Nephron (organoid): ENCODE measurements around the gene TDRD10.

Source experiments
- H3K27ac Mint-ChIP-seq, 3 experiments: 2 replicates each; pipeline ENCODE4 v1.8.0; 2020; ENCODE audit warnings: mixed read lengths in 3 of 3, mild to moderate bottlenecking in 2 of 3, moderate library complexity in 1 of 3
- H3K27me3 Mint-ChIP-seq: 2 replicates; pipeline ENCODE4 v1.8.0; 2021; ENCODE audit warnings: low read depth, mild to moderate bottlenecking, moderate library complexity, mixed read lengths
- H3K36me3 Mint-ChIP-seq: 2 replicates; pipeline ENCODE4 v1.8.0; 2020; ENCODE audit warnings: low read depth, mixed read lengths
- H3K4me1 Mint-ChIP-seq: 2 replicates; pipeline ENCODE4 v1.8.0; 2020; ENCODE audit warnings: mixed read lengths
- H3K4me3 Mint-ChIP-seq, 3 experiments: 2 replicates each; pipeline ENCODE4 v1.8.0; 2020; ENCODE audit warnings: mild to moderate bottlenecking in 3 of 3, mixed read lengths in 3 of 3, moderate library complexity in 2 of 3
- H3K9me3 Mint-ChIP-seq: 2 replicates; pipeline ENCODE4 v1.8.0; 2020; ENCODE audit warnings: mixed read lengths
- TF ChIP-seq, protein P1 (sequence below), 3 experiments: fragments of 200-600 bp; sonication (generic); IDR thresholded peaks; one replicate each; pipeline ENCODE4 v1.5.0; 2021; ENCODE audit warnings: antibody characterized with exemption in 3 of 3; ENCODE audit not compliant: unreplicated experiment in 3 of 3

TDRD10 gene

DNA sequence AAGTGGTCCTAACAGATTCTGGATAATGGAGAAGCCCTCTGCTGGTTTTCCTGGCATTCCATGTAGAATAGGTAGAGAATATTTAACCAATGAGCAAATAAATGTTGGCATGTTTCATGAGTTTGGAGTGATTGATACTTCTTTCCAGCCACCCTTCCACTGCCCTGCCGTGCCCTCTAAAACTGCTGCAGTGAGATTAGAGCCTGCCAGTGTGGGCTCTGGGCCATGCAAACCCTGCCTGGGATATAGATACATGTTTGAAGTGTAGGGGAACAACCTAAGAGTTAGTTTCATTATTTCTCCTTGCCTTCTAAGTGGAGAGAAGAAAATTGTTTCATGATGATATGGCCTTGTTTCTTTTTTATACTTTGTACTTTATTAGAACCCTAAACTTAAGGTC lies 46.0 kb downstream of the TDRD10 start:
- TF ChIP-seq, protein P1, sequence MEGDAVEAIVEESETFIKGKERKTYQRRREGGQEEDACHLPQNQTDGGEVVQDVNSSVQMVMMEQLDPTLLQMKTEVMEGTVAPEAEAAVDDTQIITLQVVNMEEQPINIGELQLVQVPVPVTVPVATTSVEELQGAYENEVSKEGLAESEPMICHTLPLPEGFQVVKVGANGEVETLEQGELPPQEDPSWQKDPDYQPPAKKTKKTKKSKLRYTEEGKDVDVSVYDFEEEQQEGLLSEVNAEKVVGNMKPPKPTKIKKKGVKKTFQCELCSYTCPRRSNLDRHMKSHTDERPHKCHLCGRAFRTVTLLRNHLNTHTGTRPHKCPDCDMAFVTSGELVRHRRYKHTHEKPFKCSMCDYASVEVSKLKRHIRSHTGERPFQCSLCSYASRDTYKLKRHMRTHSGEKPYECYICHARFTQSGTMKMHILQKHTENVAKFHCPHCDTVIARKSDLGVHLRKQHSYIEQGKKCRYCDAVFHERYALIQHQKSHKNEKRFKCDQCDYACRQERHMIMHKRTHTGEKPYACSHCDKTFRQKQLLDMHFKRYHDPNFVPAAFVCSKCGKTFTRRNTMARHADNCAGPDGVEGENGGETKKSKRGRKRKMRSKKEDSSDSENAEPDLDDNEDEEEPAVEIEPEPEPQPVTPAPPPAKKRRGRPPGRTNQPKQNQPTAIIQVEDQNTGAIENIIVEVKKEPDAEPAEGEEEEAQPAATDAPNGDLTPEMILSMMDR (IDR thresholded peaks at IDR 0.05; ENCODE audit: unreplicated experiment in 3 of 3): no peak
- no peaks in the 10 kb centered on the region for H3K27me3 Mint-ChIP-seq
- no peak overlapping the region for H3K27ac Mint-ChIP-seq
- no peak overlapping the region for H3K4me3 Mint-ChIP-seq
- H3K36me3 Mint-ChIP-seq: peaks cover 35% of the 10 kb centered on the region
- H3K4me1 Mint-ChIP-seq: peaks cover 10% of the 10 kb centered on the region
- no peaks in the 10 kb centered on the region for H3K9me3 Mint-ChIP-seq

- H3K9me3 Mint-ChIP-seq: no peaks in the 10 kb centered on the region
- H3K27ac Mint-ChIP-seq: no peak overlapping the region
- H3K36me3 Mint-ChIP-seq: peaks cover 45% of the 10 kb centered on the region
- H3K4me3 Mint-ChIP-seq: no peak overlapping the region
- H3K27me3 Mint-ChIP-seq: no peaks in the 10 kb centered on the region
- TF ChIP-seq, protein P1 (IDR thresholded peaks at IDR 0.05; ENCODE audit: unreplicated experiment in 3 of 3): no peak
- peaks cover 15% of the 10 kb centered on the region for H3K4me1 Mint-ChIP-seq
These were observed 47.3 kb downstream of the TDRD10 start for GRCh38 chr1:154549202-154549770.

GRCh38 chr1:154550070-154550469 lies 48.1 kb downstream of the TDRD10 start:
- peaks cover 20% of the 10 kb centered on the region for H3K4me1 Mint-ChIP-seq
- H3K27ac Mint-ChIP-seq: no peak overlapping the region
- peaks cover 53% of the 10 kb centered on the region for H3K36me3 Mint-ChIP-seq
- TF ChIP-seq, protein P1 (IDR thresholded peaks at IDR 0.05; ENCODE audit: unreplicated experiment in 3 of 3): no peak
- H3K27me3 Mint-ChIP-seq: no peaks in the 10 kb centered on the region
- no peaks in the 10 kb centered on the region for H3K9me3 Mint-ChIP-seq
- H3K4me3 Mint-ChIP-seq: no peak overlapping the region

- no peak overlapping the region for H3K4me3 Mint-ChIP-seq
- peaks cover 25% of the 10 kb centered on the region for H3K4me1 Mint-ChIP-seq
- no peaks in the 10 kb centered on the region for H3K9me3 Mint-ChIP-seq
- peaks cover 59% of the 10 kb centered on the region for H3K36me3 Mint-ChIP-seq
- no peaks in the 10 kb centered on the region for H3K27me3 Mint-ChIP-seq
- TF ChIP-seq, protein P1 (IDR thresholded peaks at IDR 0.05; ENCODE audit: unreplicated experiment in 3 of 3): no peak
- no peak overlapping the region for H3K27ac Mint-ChIP-seq
These were observed 48.6 kb downstream of the TDRD10 start for GRCh38 chr1:154550657-154551056.

GRCh38 chr1:154551474-154551873 lies 49.5 kb downstream of the TDRD10 start:
- Mint-ChIP-seq H3K4me1 (peaks cover 31% of the 10 kb centered on the region), H3K36me3 (peaks cover 65% of the 10 kb centered on the region), H3K4me3 (no peak overlapping the region), H3K9me3 (no peaks in the 10 kb centered on the region), H3K27ac (no peak overlapping the region), H3K27me3 (no peaks in the 10 kb centered on the region)
- TF ChIP-seq, protein P1 (IDR thresholded peaks at IDR 0.05; ENCODE audit: unreplicated experiment in 3 of 3): no peak

- Mint-ChIP-seq H3K4me1 (peaks cover 31% of the 10 kb centered on the region), H3K27ac (no peak overlapping the region), H3K27me3 (no peaks in the 10 kb centered on the region), H3K4me3 (no peak overlapping the region), H3K9me3 (no peaks in the 10 kb centered on the region), H3K36me3 (peaks cover 65% of the 10 kb centered on the region)
- TF ChIP-seq, protein P1 (IDR thresholded peaks at IDR 0.05; ENCODE audit: unreplicated experiment in 3 of 3): no peak
These were observed 50.0 kb downstream of the TDRD10 start for GRCh38 chr1:154552036-154552435.
